ENCODE measurements around the gene INKA2. TPM values are rescaled to one million over a fixed set of nuclear protein-coding genes. Genes with fewer than 3 reads are reported as not detected.

The INKA2 gene
- total RNA-seq, 1 experiment from 2014 or later = 0.62 TPM

- ChIA-PET CTCF (no interaction called here), POLR2A (ENCODE audit: low non-redundant PET) (no interaction called here)
- H3K27me3 ChIP-seq (replicated peaks; ENCODE audit: insufficient read depth, low read depth, low read length, poor library complexity) = no peaks in the 10 kb centered on the region
- H3K9me3 ChIP-seq (ENCODE audit: low read depth, low read length, poor library complexity, severe bottlenecking) = no peaks in the 10 kb centered on the region
- TF ChIP-seq CTCF (conservative IDR thresholded peaks at IDR 0.05; ENCODE audit: low read depth, low read length) = no peak
- no peak for TF ChIP-seq EZH2 (IDR thresholded peaks at IDR 0.05; ENCODE audit: borderline replicate concordance, low read depth, low read length, poor library complexity, severe bottlenecking)
- H3K4me1 ChIP-seq (ENCODE audit: insufficient read depth, low read length, poor library complexity, severe bottlenecking) = no peaks in the 10 kb centered on the region
- no peak for DNase-seq (ENCODE audit: low spot score)
- BruUV-seq (replicated peaks) = no TSS peak
- intact Hi-C loops (cut with micrococcal nuclease; ENCODE audit: unreplicated experiment) = no loop called here
- H3K4me3 ChIP-seq (ENCODE audit: low read depth, low read length, poor library complexity, severe bottlenecking) = no peak overlapping the region
- H3K36me3 ChIP-seq (ENCODE audit: insufficient read depth, low read length, poor library complexity, severe bottlenecking) = peaks cover 14% of the 10 kb centered on the region
- H3K27ac ChIP-seq (ENCODE audit: low read depth, low read length, poor library complexity, severe bottlenecking) = no peak overlapping the region
Observed at GRCh38 chr1:111704776-111705175, 34.4 kb downstream of the INKA2 start.

GRCh38 chr1:111704240-111704639 is 35.0 kb downstream of the INKA2 start:
- CTCF ChIA-PET = no interaction called here

GRCh38 chr1:111702504-111703050 is 36.6 kb downstream of the INKA2 start:
- BruUV-seq (replicated peaks) = no TSS peak
- ChIA-PET POLR2A (ENCODE audit: low non-redundant PET) (interaction anchor here (0.6 to 0.7 kb wide), 2 partner anchors 10 to 83 kb away, joined by 3 to 14 read pairs; partner anchors contain the start of gene RAP1A), CTCF (interaction anchor here (0.7 kb wide), 1 partner anchor 668 kb away, joined by 5 read pairs; no protein-coding TSS in a partner anchor)
- no peaks in the 10 kb centered on the region for H3K4me1 ChIP-seq (ENCODE audit: insufficient read depth, low read length, poor library complexity, severe bottlenecking)
- no peaks in the 10 kb centered on the region for H3K27me3 ChIP-seq (replicated peaks; ENCODE audit: insufficient read depth, low read depth, low read length, poor library complexity)
- no peak for TF ChIP-seq EZH2 (IDR thresholded peaks at IDR 0.05; ENCODE audit: borderline replicate concordance, low read depth, low read length, poor library complexity, severe bottlenecking)
- TF ChIP-seq CTCF (conservative IDR thresholded peaks at IDR 0.05; ENCODE audit: low read depth, low read length) = no peak
- no peak overlapping the region for H3K27ac ChIP-seq (ENCODE audit: low read depth, low read length, poor library complexity, severe bottlenecking)
- intact Hi-C loops (cut with micrococcal nuclease; ENCODE audit: unreplicated experiment) = no loop called here
- peaks cover 19% of the 10 kb centered on the region for H3K36me3 ChIP-seq (ENCODE audit: insufficient read depth, low read length, poor library complexity, severe bottlenecking)
- H3K9me3 ChIP-seq (ENCODE audit: low read depth, low read length, poor library complexity, severe bottlenecking) = no peaks in the 10 kb centered on the region
- no peak for DNase-seq (ENCODE audit: low spot score)
- no peak overlapping the region for H3K4me3 ChIP-seq (ENCODE audit: low read depth, low read length, poor library complexity, severe bottlenecking)

More at GRCh38 chr1:111704240-111704639, 35.0 kb downstream of the INKA2 start:
- POLR2A ChIA-PET (ENCODE audit: low non-redundant PET) = no interaction called here
- Histone ChIP-seq H3K36me3 (ENCODE audit: insufficient read depth, low read length, poor library complexity, severe bottlenecking) (peaks cover 19% of the 10 kb centered on the region), H3K4me1 (ENCODE audit: insufficient read depth, low read length, poor library complexity, severe bottlenecking) (no peaks in the 10 kb centered on the region), H3K27ac (ENCODE audit: low read depth, low read length, poor library complexity, severe bottlenecking) (no peak overlapping the region), H3K4me3 (ENCODE audit: low read depth, low read length, poor library complexity, severe bottlenecking) (no peak overlapping the region), H3K9me3 (ENCODE audit: low read depth, low read length, poor library complexity, severe bottlenecking) (no peaks in the 10 kb centered on the region), H3K27me3 (replicated peaks; ENCODE audit: insufficient read depth, low read depth, low read length, poor library complexity) (no peaks in the 10 kb centered on the region)
- DNase-seq (ENCODE audit: low spot score) = no peak
- TF ChIP-seq EZH2 (IDR thresholded peaks at IDR 0.05; ENCODE audit: borderline replicate concordance, low read depth, low read length, poor library complexity, severe bottlenecking) = no peak
- TF ChIP-seq CTCF (conservative IDR thresholded peaks at IDR 0.05; ENCODE audit: low read depth, low read length) = no peak
- BruUV-seq (replicated peaks) = no TSS peak
- intact Hi-C loops (cut with micrococcal nuclease; ENCODE audit: unreplicated experiment) = no loop called here

All from A673 (cell line).